Hypothalamus (tissue), 51 donors: ENCODE data around the gene TOR2A.

ENCODE experiments used
- DNase-seq, 51 donors: peaks; one replicate each; lab custom pipeline; 2025; lab: John Stamatoyannopoulos, UW

Gene TOR2A

GRCh38 chr9:127705577-127706379 lies 29.3 kb downstream of the TOR2A start:
- no peak for DNase-seq

GRCh38 chr9:127703289-127703946 lies 31.7 kb downstream of the TOR2A start:
- DNase-seq, result no peak

- no peak for DNase-seq
Observed at GRCh38 chr9:127700594-127701255, 34.4 kb downstream of the TOR2A start.

GRCh38 chr9:127700140-127700539 lies 35.0 kb downstream of the TOR2A start:
- peak in 1 of 51 donors; percentile 48 for DNase-seq

GRCh38 chr9:127698985-127699670 lies 36.0 kb downstream of the TOR2A start:
- peak; percentile 33 to 98 (median 93) for DNase-seq

DNA sequence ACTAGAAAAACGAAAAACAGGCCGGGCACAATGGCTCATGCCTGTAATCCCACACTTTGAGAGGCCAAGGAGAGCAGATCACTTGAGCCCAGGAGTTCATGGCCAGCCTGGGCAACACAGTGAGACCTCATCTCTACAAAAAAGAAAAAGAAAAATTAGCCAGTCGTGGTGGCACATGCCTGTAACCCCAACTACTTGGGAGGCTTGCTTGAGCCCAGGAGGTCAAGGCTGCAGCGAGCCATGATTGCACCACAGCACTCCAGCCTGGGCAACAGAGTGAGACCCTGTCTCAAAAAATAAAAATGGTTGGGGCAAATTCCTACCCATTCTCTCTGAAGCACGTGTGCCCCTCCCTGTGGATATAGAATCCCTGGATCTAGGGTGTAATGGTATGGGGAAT lies 36.7 kb downstream of the TOR2A start:
- DNase-seq, result no peak

DNA sequence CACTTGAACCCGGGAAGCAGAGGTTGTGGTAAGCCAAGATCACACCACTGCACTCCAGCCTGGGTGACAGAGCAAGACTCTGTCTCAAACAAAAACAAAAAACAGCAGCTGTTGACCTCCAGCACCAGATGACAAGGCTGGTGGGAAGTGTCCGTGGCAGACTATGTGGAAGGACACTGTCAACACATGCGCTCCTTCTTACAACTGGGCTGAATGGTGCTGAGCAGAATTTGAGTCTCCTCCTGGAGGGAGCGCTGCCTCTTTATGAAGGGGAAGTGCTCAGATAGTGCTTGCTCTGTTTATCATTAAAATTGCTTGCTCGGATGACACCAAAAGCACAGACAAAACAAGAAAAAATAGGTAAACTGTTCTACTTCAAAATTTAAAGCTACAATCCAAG lies 37.5 kb downstream of the TOR2A start:
- DNase-seq, result no peak

GRCh38 chr9:127694890-127695720 lies 40.0 kb downstream of the TOR2A start:
- no peak for DNase-seq

DNA sequence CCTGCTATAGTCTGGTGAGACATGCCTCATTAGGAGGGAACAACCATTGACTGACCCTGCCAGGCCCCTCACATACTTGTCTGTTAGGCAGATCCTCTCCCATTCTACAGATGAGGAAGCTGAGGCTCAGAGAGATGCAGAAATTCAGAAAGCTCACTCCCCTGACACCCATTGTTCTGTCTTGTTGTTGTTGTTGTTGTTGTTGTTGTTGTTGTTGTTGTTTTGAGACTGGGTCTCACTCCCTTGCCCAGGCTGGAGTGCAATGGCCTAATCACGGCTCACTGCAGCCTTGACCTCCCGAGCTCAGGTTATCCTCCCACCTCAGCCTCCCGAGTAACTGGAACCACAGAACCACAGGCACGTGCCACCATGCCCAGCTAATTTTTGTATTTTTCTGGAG lies 41.4 kb downstream of the TOR2A start:
- no peak for DNase-seq

GRCh38 chr9:127693143-127693542 lies 42.0 kb downstream of the TOR2A start:
- peak in 2 of 51 donors; percentile 37 to 56 for DNase-seq

- DNase-seq, result no peak
Observed at GRCh38 chr9:127692071-127692470, 43.0 kb downstream of the TOR2A start.

- DNase-seq, result no peak
Observed at GRCh38 chr9:127690735-127691134, 44.4 kb downstream of the TOR2A start.

- DNase-seq, result no peak
Observed at GRCh38 chr9:127689329-127690000, 45.6 kb downstream of the TOR2A start.

DNA sequence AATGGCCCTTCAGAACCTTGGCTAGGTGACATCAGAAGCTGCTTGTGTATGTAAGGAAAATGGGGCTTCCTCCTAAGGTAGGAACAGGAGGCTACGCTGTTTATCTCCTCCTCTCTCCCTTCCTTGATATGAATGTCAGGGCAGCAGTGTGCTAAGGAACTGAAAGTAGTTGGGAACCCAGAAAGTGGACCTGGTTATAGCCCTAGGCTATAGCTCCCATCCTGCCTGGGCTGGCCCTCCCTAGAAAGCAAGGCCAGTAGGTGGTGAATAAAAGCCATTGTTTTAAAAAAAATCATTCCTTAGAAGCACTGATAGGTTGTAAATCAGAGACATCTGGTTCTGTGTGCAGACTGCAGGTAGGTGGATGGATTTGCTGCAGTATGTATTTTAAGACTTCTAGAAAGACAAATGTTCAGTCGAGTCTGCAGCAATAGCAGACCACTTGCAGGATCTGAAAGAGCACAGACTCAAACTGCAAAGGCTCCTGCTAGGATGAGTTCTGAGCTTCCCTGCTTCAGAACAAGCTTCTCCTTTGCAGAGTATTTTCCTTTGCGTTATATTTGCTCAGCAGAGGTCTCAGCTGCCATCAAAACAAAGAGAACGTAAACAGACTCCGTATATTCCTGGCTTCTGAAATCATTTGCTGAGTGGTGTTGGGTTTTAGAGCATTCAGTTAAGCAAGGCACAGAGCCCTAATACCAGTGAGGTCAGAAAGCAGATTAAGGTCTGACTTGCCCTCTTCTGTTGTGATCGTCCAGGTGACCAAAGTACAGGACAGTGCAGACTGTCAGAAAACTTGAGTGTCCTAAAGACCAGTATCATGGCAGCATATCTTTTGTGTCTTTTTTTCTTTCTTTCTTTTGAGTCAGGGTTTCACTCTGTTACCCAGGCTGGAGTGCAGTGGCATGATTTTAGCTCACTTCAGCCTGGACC lies 48.4 kb downstream of the TOR2A start:
- peak in 1 of 51 donors; percentile 51 for DNase-seq

DNA sequence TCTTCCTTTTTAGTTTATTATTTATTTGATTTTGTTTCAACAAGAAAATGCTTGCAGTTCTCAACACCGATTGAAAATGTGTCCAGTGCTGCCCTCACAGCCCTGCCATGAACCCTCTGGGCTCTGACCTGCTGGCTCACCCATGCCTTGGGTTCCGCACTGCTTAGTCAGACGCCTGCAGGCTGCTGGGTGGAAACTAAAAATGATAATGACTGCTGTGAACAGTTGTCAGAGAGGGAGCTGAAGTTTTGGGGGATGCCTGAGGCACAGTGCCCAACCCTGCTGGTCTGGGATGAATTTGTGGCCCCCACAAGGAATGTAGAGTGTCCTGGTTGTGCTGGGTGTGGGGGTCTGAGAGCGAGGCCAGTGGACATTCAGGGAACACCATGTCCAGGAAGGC lies 50.5 kb downstream of the TOR2A start:
- no peak for DNase-seq

- DNase-seq, result no peak
Observed at GRCh38 chr9:127683723-127684122, 51.4 kb downstream of the TOR2A start.

- no peak for DNase-seq
Observed at GRCh38 chr9:127682351-127683136, 52.5 kb downstream of the TOR2A start.
